H1 (cell line): Measurements from ENCODE around the gene PAF1. TPM values are rescaled to one million over a fixed set of nuclear protein-coding genes. Genes with fewer than 3 reads are reported as not detected.

Experiments used
- CTCF ChIA-PET: fragments of 300-600 bp; sonication (Branson Sonifier 250); formaldehyde crosslinking; loops from one replicate; lab custom pipeline; 2021; ENCODE audit not compliant: partially characterized antibody; lab: Charles Lee
- POLR2A ChIA-PET: fragments of 300-600 bp; sonication (Branson Sonifier 250); formaldehyde crosslinking; loops from one replicate; lab custom pipeline; 2021; ENCODE audit warnings: inconsistent platforms; ENCODE audit not compliant: partially characterized antibody; lab: Charles Lee
- DNase-seq, 2 experiments: peaks; one replicate each; pipeline versions ENCODE4 v3.0.0 to v3.0.0-alpha.2; 2010 to 2022; ENCODE audit warnings: low spot score in 2 of 2, low read depth in 1 of 2, mixed read lengths in 1 of 2
- FAIRE-seq: peaks from 2 replicates; lab custom pipeline; 2011; peaks lifted over from hg19 to GRCh38; lab: Jason Lieb, UNC
- H2AFZ ChIP-seq: 2 replicates; pipeline ENCODE4 v1.8.1; 2012; ENCODE audit warnings: low read length, inconsistent platforms
- H2AK5ac ChIP-seq: 2 replicates; pipeline ENCODE4 v1.6.1; 2013; ENCODE audit warnings: low read depth, low read length
- H2BK120ac ChIP-seq: replicated peaks from 2 replicates; pipeline ENCODE3; 2013; ENCODE audit warnings: low read depth, low read length, inconsistent platforms
- H2BK12ac ChIP-seq: 2 replicates; pipeline ENCODE4 v1.6.1; 2013; ENCODE audit warnings: low read depth, low read length
- H2BK15ac ChIP-seq: 2 replicates; pipeline ENCODE4 v1.6.1; 2013; ENCODE audit warnings: low read length
- H2BK20ac ChIP-seq: 2 replicates; pipeline ENCODE4 v1.6.1; 2013; ENCODE audit warnings: low read length
- H2BK5ac ChIP-seq: 2 replicates; pipeline ENCODE4 v1.6.1; 2013; ENCODE audit warnings: low read depth, low read length
- H3K14ac ChIP-seq: 2 replicates; pipeline ENCODE4 v1.6.1; 2013; ENCODE audit warnings: inconsistent platforms; ENCODE audit not compliant: insufficient read length
- H3K18ac ChIP-seq: 2 replicates; pipeline ENCODE4 v1.6.1; 2013; ENCODE audit warnings: low read length; ENCODE audit errors: extremely low read depth
- H3K23ac ChIP-seq: 2 replicates; pipeline ENCODE4 v1.6.1; 2013; ENCODE audit warnings: inconsistent platforms; ENCODE audit not compliant: insufficient read length
- H3K23me2 ChIP-seq: 2 replicates; pipeline ENCODE4 v1.6.1; 2013; ENCODE audit warnings: low read depth, low read length
- H3K27ac ChIP-seq: 2 replicates; pipeline ENCODE4 v1.6.1; 2011; ENCODE audit warnings: low read depth, low read length, inconsistent platforms
- H3K27me3 ChIP-seq, 4 experiments: replicated peaks in 1 of 4; 1 replicate in 1 of 4; 2 replicates in 3 of 4; pipeline versions ENCODE4 v1.6.1 to v1.8.1; 2011 to 2013; ENCODE audit warnings: low read length in 3 of 4, mild to moderate bottlenecking in 3 of 4, inconsistent platforms in 2 of 4, mixed read lengths in 2 of 4, moderate library complexity in 1 of 4; ENCODE audit not compliant: control insufficient read depth in 3 of 4, insufficient read depth in 3 of 4; ENCODE audit errors: extremely low read depth in 1 of 4
- H3K36me3 ChIP-seq, 4 experiments: 2 replicates each; pipeline versions ENCODE4 v1.6.1 to v1.8.1; 2011 to 2013; ENCODE audit warnings: mild to moderate bottlenecking in 4 of 4, low read length in 3 of 4, moderate library complexity in 2 of 4, control low read depth in 1 of 4, inconsistent platforms in 1 of 4; ENCODE audit not compliant: insufficient read depth in 4 of 4, control insufficient read depth in 2 of 4
- H3K4ac ChIP-seq: replicated peaks from 2 replicates; pipeline ENCODE3; 2013; ENCODE audit warnings: low read length, low read depth, mixed read lengths, inconsistent platforms; ENCODE audit not compliant: insufficient read length
- H3K4me1 ChIP-seq, 4 experiments: replicated peaks in 1 of 4; 1 replicate in 1 of 4; 2 replicates in 3 of 4; pipeline versions ENCODE4 v1.6.1 to v1.8.1; 2011 to 2013; ENCODE audit warnings: low read length in 3 of 4, inconsistent platforms in 2 of 4, mixed read lengths in 1 of 4; ENCODE audit not compliant: insufficient read depth in 4 of 4, control insufficient read depth in 3 of 4
- H3K4me2 ChIP-seq, 2 experiments: 2 replicates each; pipeline versions ENCODE4 v1.6.1 to v1.8.1; 2011 to 2013; ENCODE audit warnings: low read depth in 2 of 2, low read length in 2 of 2, control low read depth in 1 of 2, inconsistent platforms in 1 of 2, mild to moderate bottlenecking in 1 of 2; ENCODE audit not compliant: insufficient read depth in 1 of 2
- H3K4me3 ChIP-seq, 4 experiments: fragments of 200-600, 300-600 bp in 1 of 4; sonication (generic), shearing (Covaris generic), sonication (Bioruptor Twin) in 1 of 4; 2 replicates each; pipeline versions ENCODE4 v1.5.1 to v1.8.1; 2011 to 2016; ENCODE audit warnings: low read length in 4 of 4, low read depth in 3 of 4, control low read depth in 2 of 4, inconsistent platforms in 2 of 4, mild to moderate bottlenecking in 2 of 4, mixed read lengths in 1 of 4, moderate library complexity in 1 of 4; ENCODE audit not compliant: insufficient read depth in 2 of 4; ENCODE audit errors: extremely low read depth in 1 of 4
- H3K56ac ChIP-seq: replicated peaks from 2 replicates; pipeline ENCODE3; 2013; ENCODE audit warnings: low read depth, mild to moderate bottlenecking, mixed read lengths, low read length, inconsistent platforms; ENCODE audit not compliant: insufficient read length
- H3K79me1 ChIP-seq: 2 replicates; pipeline ENCODE4 v1.6.1; 2013; ENCODE audit warnings: low read depth, low read length, control low read depth
- H3K79me2 ChIP-seq, 2 experiments: 2 replicates each; pipeline versions ENCODE4 v1.6.1 to v1.8.1; 2012 to 2013; ENCODE audit warnings: low read length in 2 of 2, mild to moderate bottlenecking in 2 of 2, inconsistent platforms in 1 of 2; ENCODE audit not compliant: insufficient read depth in 2 of 2, control insufficient read depth in 1 of 2
- H3K9ac ChIP-seq, 4 experiments: replicated peaks in 1 of 4; 1 replicate in 1 of 4; 2 replicates in 3 of 4; pipeline versions ENCODE4 v1.6.1 to v1.8.1; 2011 to 2013; ENCODE audit warnings: low read depth in 3 of 4, low read length in 3 of 4, control low read depth in 2 of 4, mild to moderate bottlenecking in 2 of 4, moderate library complexity in 2 of 4, inconsistent platforms in 1 of 4; ENCODE audit errors: extremely low read depth in 1 of 4
- H3K9me3 ChIP-seq, 2 experiments: 2 replicates each; pipeline versions ENCODE4 v1.6.1 to v1.8.1; 2012 to 2013; ENCODE audit warnings: mild to moderate bottlenecking in 2 of 2, moderate library complexity in 2 of 2, control low read depth in 1 of 2, inconsistent platforms in 1 of 2, low read depth in 1 of 2, low read length in 1 of 2, mixed read lengths in 1 of 2; ENCODE audit not compliant: insufficient read depth in 2 of 2
- H4K20me1 ChIP-seq, 2 experiments: replicated peaks in 1 of 2; 2 replicates each; pipeline versions ENCODE3 to v1.8.1; 2011 to 2013; ENCODE audit warnings: inconsistent platforms in 2 of 2, low read length in 2 of 2, mild to moderate bottlenecking in 1 of 2; ENCODE audit not compliant: insufficient read depth in 2 of 2, control insufficient read depth in 1 of 2
- H4K5ac ChIP-seq: 2 replicates; pipeline ENCODE4 v1.6.1; 2013; ENCODE audit warnings: low read length, low read depth, mixed read lengths, inconsistent platforms; ENCODE audit not compliant: insufficient read length
- H4K8ac ChIP-seq: 2 replicates; pipeline ENCODE4 v1.8.0; 2013; ENCODE audit warnings: mild to moderate bottlenecking, moderate library complexity, low read length, inconsistent platforms; ENCODE audit not compliant: insufficient read depth; ENCODE audit errors: extremely low read depth
- H4K91ac ChIP-seq: replicated peaks from 2 replicates; pipeline ENCODE3; 2013; ENCODE audit warnings: low read length, mixed read lengths, inconsistent platforms; ENCODE audit not compliant: insufficient read length
- BCL11A ChIP-seq, 2 experiments: IDR thresholded peaks; one replicate each; pipeline ENCODE4 v1.6.1; 2011; ENCODE audit warnings: low read depth in 2 of 2, low read length in 2 of 2, mild to moderate bottlenecking in 2 of 2
- EGR1 ChIP-seq: IDR thresholded peaks from 2 replicates; pipeline ENCODE4 v1.6.1; 2011; ENCODE audit warnings: low read depth, low read length, borderline replicate concordance
- FOSL1 ChIP-seq: IDR thresholded peaks from 2 replicates; pipeline ENCODE4 v1.6.1; 2011; ENCODE audit warnings: mild to moderate bottlenecking, low read depth, low read length, moderate library complexity; ENCODE audit not compliant: insufficient read depth
- HDAC2 ChIP-seq, 2 experiments: fragments of 300-600 bp in 1 of 2; sonication (generic) in 1 of 2; IDR thresholded peaks; 2 replicates each; pipeline ENCODE4 v1.6.1; 2011 to 2012; ENCODE audit warnings: low read depth in 2 of 2, low read length in 2 of 2, mild to moderate bottlenecking in 2 of 2, moderate library complexity in 2 of 2, borderline replicate concordance in 1 of 2, inconsistent platforms in 1 of 2
- JUND ChIP-seq: IDR thresholded peaks from 2 replicates; pipeline ENCODE4 v1.6.1; 2011; ENCODE audit warnings: mild to moderate bottlenecking, improper control_type of control experiment, low read length
- MAX ChIP-seq: IDR thresholded peaks from 2 replicates; pipeline ENCODE4 v1.6.1; 2012; ENCODE audit warnings: inconsistent platforms
- POLR2A ChIP-seq, 2 experiments: IDR thresholded peaks; 1 replicate in 1 of 2; 2 replicates in 1 of 2; pipeline ENCODE4 v1.6.1; 2011; ENCODE audit warnings: low read depth in 2 of 2, low read length in 2 of 2, mild to moderate bottlenecking in 2 of 2; ENCODE audit errors: control extremely low read depth in 1 of 2
- RFX5 ChIP-seq: IDR thresholded peaks from 2 replicates; pipeline ENCODE4 v1.6.1; 2011; ENCODE audit warnings: low read depth, low read length, improper control_type of control experiment, borderline replicate concordance
- SIRT6 ChIP-seq: IDR thresholded peaks from one replicate; pipeline ENCODE4 v1.7.1; 2012; ENCODE audit warnings: low read length, inconsistent platforms
- SP1 ChIP-seq: IDR thresholded peaks from 2 replicates; pipeline ENCODE4 v1.6.1; 2011; ENCODE audit warnings: low read depth, low read length
- SP4 ChIP-seq: IDR thresholded peaks from 2 replicates; pipeline ENCODE4 v1.6.1; 2012; ENCODE audit warnings: low read length, inconsistent platforms
- TBP ChIP-seq: IDR thresholded peaks from 2 replicates; pipeline ENCODE4 v1.6.1; 2011; ENCODE audit warnings: low read depth, low read length, improper control_type of control experiment
- ZNF274 ChIP-seq: IDR thresholded peaks from 2 replicates; pipeline ENCODE4 v1.7.0; 2012; ENCODE audit warnings: low read length, borderline replicate concordance; ENCODE audit errors: extremely low read depth
- WGBS, 2 experiments: shearing (Covaris generic) in 1 of 2; methylation state at CpG; one replicate each; pipeline versions ENCODE4 v1.1.6 to v1.1.7; 2013 to 2015; ENCODE audit warnings: low lambda C conversion rate in 2 of 2, mixed read lengths in 2 of 2, inconsistent platforms in 1 of 2, low coverage in 1 of 2, missing lambda C conversion rate in 1 of 2; ENCODE audit not compliant: insufficient replicate concordance in 2 of 2, insufficient coverage in 1 of 2, insufficient read length in 1 of 2; ENCODE audit errors: extremely low coverage in 1 of 2, missing lambda C conversion rate in 1 of 2; 5-methylcytosine and 5-hydroxymethylcytosine counted together
- polyA plus RNA-seq, 7 experiments: library from polyadenylated mRNA; depleted of rRNA in 3 of 7; stranded (reverse) in 5 of 7; unstranded in 2 of 7; fragments of >200 nt in 5 of 7; fragments of 200-250 nt in 2 of 7; gene quantifications; 1 replicate in 5 of 7; 2 replicates in 1 of 7; 4 replicates in 1 of 7; pipeline versions ENCODE4 v1.2.1 to v1.2.3, GENCODE V29; 2011 to 2013; ENCODE audit warnings: missing spikeins in 2 of 7, mixed read lengths in 2 of 7
- total RNA-seq: library from RNA; stranded (reverse); fragmentation: NEBNext Ultra II Directional; extraction: Animal tissue kit (Norgen Biotek cat#: 25700); gene quantifications from 2 replicates; pipeline ENCODE4 v1.2.1, GENCODE V29; 2021

PAF1 gene
- total and polyA plus RNA-seq, 2 of the 8 experiments (the other 6 are each of a cell fraction or from before 2014, with no cell fraction given): 31.4 to 58.6 TPM

GRCh38 chr19:39423258-39424086, 32.6 kb upstream of the PAF1 start:
- Histone ChIP-seq H3K9me3 (no peaks in the 10 kb centered on the region), H4K91ac (no peak overlapping the region), H3K23me2 (peaks cover 5% of the 10 kb centered on the region; the same call in 1 of the 2 replicates), H2AFZ (no peak overlapping the region), H4K8ac (no peak overlapping the region), H4K20me1 (peaks cover 1 to 5% of the 10 kb centered on the region in 2 experiments), H2BK5ac (no peak overlapping the region), H3K79me2 (no peaks in the 10 kb centered on the region), H4K5ac (no peak overlapping the region), H3K27ac (no peak overlapping the region), H3K14ac (no peak overlapping the region), H2BK12ac (no peak overlapping the region), H3K4ac (no peak overlapping the region), H2AK5ac (no peak overlapping the region), H3K18ac (no peak overlapping the region), H3K4me2 (no peak overlapping the region), H3K27me3 (no peaks in the 10 kb centered on the region), H2BK120ac (no peak overlapping the region), H3K4me3 (no peak overlapping the region), H3K56ac (no peak overlapping the region), H3K36me3 (peaks cover 19 to 52% (median 39%) of the 10 kb centered on the region in 4 experiments), H3K23ac (no peak overlapping the region), H3K79me1 (no peaks in the 10 kb centered on the region), H2BK15ac (no peak overlapping the region), H2BK20ac (no peak overlapping the region), H3K4me1 (peaks cover 2 to 9% (median 7%) of the 10 kb centered on the region in 4 experiments; a peak in 5 of 7 replicates), H3K9ac (no peak overlapping the region)
- no peak for FAIRE-seq
- DNase-seq: no peak
- 96% methylated on average over 35 of the region's 35 CpGs; no CpG with 5 or more reads in 1 of the 2 experiments for WGBS, 2 experiments
- ChIA-PET CTCF (interaction anchor here (0.6 to 2.4 kb wide), 8 partner anchors 8 to 51 kb away, joined by 3 to 8 read pairs (median 4); no protein-coding TSS in a partner anchor), POLR2A (interaction anchor here (0.9 to 47.8 kb wide), 8 partner anchors 0 to 116 kb away, joined by 3 to 1154 read pairs (median 8); partner anchors contain the start of genes MED29, PAF1, PLEKHG2 and RPS16)
- TF ChIP-seq TBP (no peak), EGR1 (no peak), HDAC2 (IDR thresholded peaks at IDR 0.05; ENCODE audit: borderline replicate concordance in 1 of 2, low read depth in 2 of 2, low read length in 2 of 2) (no peak), JUND (no peak), ZNF274 (no peak), BCL11A (IDR thresholded peaks at IDR 0.05; ENCODE audit: low read depth in 2 of 2, low read length in 2 of 2) (no peak), SIRT6 (no peak), MAX (no peak), RFX5 (no peak), POLR2A (IDR thresholded peaks at IDR 0.05; ENCODE audit: control extremely low read depth in 1 of 2, low read depth in 2 of 2, low read length in 2 of 2) (no peak; a peak in 1 of 3 replicates), SP4 (no peak), FOSL1 (no peak), SP1 (no peak)
